ENCODE results near the gene NGDN. TPM values are rescaled to one million over a fixed set of nuclear protein-coding genes. Genes with fewer than 3 reads are reported as not detected.

Gene NGDN
- total RNA-seq, 1 donor from 2014 or later = 51.1 TPM

GRCh38 chr14:23432946-23433345 is 36.6 kb upstream of the NGDN start:
- no peaks in the 10 kb centered on the region for H3K9me3 Mint-ChIP-seq
- TF ChIP-seq CTCF (conservative IDR thresholded peaks at IDR 0.05) = no peak
- no peak overlapping the region for H3K27ac Mint-ChIP-seq
- no peak for DNase-seq (ENCODE audit: extremely low spot score, unreplicated experiment)
- H3K27me3 Mint-ChIP-seq = peaks cover 35% of the 10 kb centered on the region
- no peak overlapping the region for H3K4me3 Mint-ChIP-seq
- peaks cover 12% of the 10 kb centered on the region for H3K4me1 Mint-ChIP-seq (ENCODE audit: unreplicated experiment)
- H3K36me3 Mint-ChIP-seq = no peaks in the 10 kb centered on the region

GRCh38 chr14:23433457-23433856 is 36.0 kb upstream of the NGDN start:
- peaks cover 17% of the 10 kb centered on the region for H3K4me1 Mint-ChIP-seq (ENCODE audit: unreplicated experiment)
- no peaks in the 10 kb centered on the region for H3K36me3 Mint-ChIP-seq
- DNase-seq (ENCODE audit: extremely low spot score, unreplicated experiment) = no peak
- H3K9me3 Mint-ChIP-seq = no peaks in the 10 kb centered on the region
- no peak overlapping the region for H3K27ac Mint-ChIP-seq
- no peak overlapping the region for H3K4me3 Mint-ChIP-seq
- peaks cover 35% of the 10 kb centered on the region for H3K27me3 Mint-ChIP-seq
- TF ChIP-seq CTCF (conservative IDR thresholded peaks at IDR 0.05) = no peak

GRCh38 chr14:23434488-23435222 is 34.8 kb upstream of the NGDN start:
- no peak for DNase-seq (ENCODE audit: extremely low spot score, unreplicated experiment)

GRCh38 chr14:23435543-23436326 is 33.8 kb upstream of the NGDN start, which contains the start of gene MYH7:
Gene MYH7, minus strand, starts transcription at chr14:23435660. Its CDS starts 1,928 bp downstream, at chr14:23433732.
- Mint-ChIP-seq H3K4me1 (ENCODE audit: unreplicated experiment) (peaks cover 22% of the 10 kb centered on the region), H3K4me3 (no peak within 1 kb of the TSS), H3K27ac (no peak within 1 kb of the TSS), H3K27me3 (peaks cover 27% of the 10 kb centered on the region), H3K36me3 (no peaks in the 10 kb centered on the region), H3K9me3 (no peaks in the 10 kb centered on the region)
- DNase-seq (ENCODE audit: extremely low spot score, unreplicated experiment) = peak; percentile 60
- no peak for TF ChIP-seq CTCF (conservative IDR thresholded peaks at IDR 0.05)

More at GRCh38 chr14:23434488-23435222, 34.8 kb upstream of the NGDN start:
- Mint-ChIP-seq H3K9me3 (no peaks in the 10 kb centered on the region), H3K36me3 (no peaks in the 10 kb centered on the region), H3K27me3 (peaks cover 34% of the 10 kb centered on the region), H3K4me3 (no peak overlapping the region), H3K27ac (no peak overlapping the region), H3K4me1 (ENCODE audit: unreplicated experiment) (peaks cover 22% of the 10 kb centered on the region)
- no peak for TF ChIP-seq CTCF (conservative IDR thresholded peaks at IDR 0.05)

GRCh38 chr14:23436327-23437132 is 33.0 kb upstream of the NGDN start:
- no peak overlapping the region for H3K27ac Mint-ChIP-seq
- H3K9me3 Mint-ChIP-seq = no peaks in the 10 kb centered on the region
- TF ChIP-seq CTCF (conservative IDR thresholded peaks at IDR 0.05) = no peak
- peak overlapping the region; percentile 38 for H3K4me3 Mint-ChIP-seq
- peak; percentile 67 for DNase-seq (ENCODE audit: extremely low spot score, unreplicated experiment)
- H3K4me1 Mint-ChIP-seq (ENCODE audit: unreplicated experiment) = peaks cover 16% of the 10 kb centered on the region
- peaks cover 20% of the 10 kb centered on the region for H3K27me3 Mint-ChIP-seq
- H3K36me3 Mint-ChIP-seq = no peaks in the 10 kb centered on the region

Data from type B pancreatic cell (in vitro differentiated cells).